HG02970 (cell line): Measurements from ENCODE around the gene PGK2.

Experiments
- ATAC-seq: cut with Tn5 transposase; IDR thresholded peaks from one replicate; pipeline ENCODE4 v1.9.1; 2021; ENCODE audit warnings: mild to moderate bottlenecking, moderate library complexity, moderate number of reproducible peaks; ENCODE audit not compliant: unreplicated experiment, low FRiP score

Gene PGK2

DNA sequence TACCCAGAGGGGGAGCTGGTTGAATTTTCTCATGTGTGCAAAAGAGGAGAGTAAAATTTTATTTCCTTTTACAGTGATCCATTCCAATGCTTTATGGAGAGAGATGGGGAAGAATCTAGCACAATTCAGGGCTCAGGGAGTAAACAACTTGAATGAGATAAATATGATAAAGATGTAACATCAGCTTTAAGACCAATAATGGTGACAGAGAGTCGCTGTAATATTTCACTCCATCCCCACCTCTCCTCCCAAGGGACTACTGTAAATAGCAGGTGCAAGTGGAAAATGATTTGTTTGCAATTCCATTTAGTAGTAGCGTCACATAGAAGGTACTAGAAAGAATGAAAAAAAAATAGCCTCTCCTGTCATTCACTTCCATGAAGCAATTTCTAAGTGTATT is 47.7 kb downstream of the PGK2 start:
- ATAC-seq: no peak

DNA sequence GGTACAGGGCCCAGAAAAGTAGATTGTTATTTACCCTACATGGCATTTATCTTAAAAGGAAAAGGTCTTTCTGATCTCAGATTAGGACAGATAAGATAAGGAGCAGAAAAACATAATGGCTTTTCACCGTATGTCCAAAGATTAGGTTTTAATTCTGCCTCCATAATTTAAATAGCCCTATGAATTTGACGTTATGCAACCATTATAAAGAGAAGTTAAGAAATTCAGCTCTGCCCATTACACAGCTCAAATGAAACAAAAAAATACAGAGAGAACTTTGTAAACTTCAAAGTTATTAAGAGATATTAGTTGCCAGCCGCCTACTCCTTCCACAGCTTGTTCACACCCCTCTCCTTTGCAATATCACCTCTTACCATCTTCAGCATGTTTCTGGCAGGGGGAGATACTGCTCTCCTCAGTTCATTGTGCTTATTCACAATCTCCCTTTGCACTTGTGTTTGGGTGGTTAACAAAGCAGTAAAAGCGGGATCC is 51.0 kb downstream of the PGK2 start:
- no peak for ATAC-seq
